SK-N-SH treated with all-trans-retinoic acid at 6 μM for 48 hours (cell line): Measurements from ENCODE around the gene KCNMB2.

Experiments
- ATAC-seq: fragments of 200-7000 bp; cut with Tn5 transposase; 3 replicates; pipeline ENCODE4 v1.9.1; 2020; ENCODE audit warnings: mild to moderate bottlenecking, moderate library complexity
- ARNTL ChIP-seq: fragments of 450-650 bp; formaldehyde crosslinking; IDR thresholded peaks from 2 replicates; pipeline ENCODE4 v1.5.0; 2020; ENCODE audit warnings: low read depth, mild to moderate bottlenecking, moderate library complexity, borderline replicate concordance
- BACH2 ChIP-seq: fragments of 250-450 bp; sonication (Bioruptor Pico); IDR thresholded peaks from 2 replicates; pipeline ENCODE4 v1.9.0; 2021; ENCODE audit warnings: mild to moderate bottlenecking, borderline replicate concordance
- CREB5 ChIP-seq: fragments of 250-450 bp; sonication (Bioruptor Pico); IDR thresholded peaks from 2 replicates; pipeline ENCODE4 v1.5.1; 2020; ENCODE audit warnings: low read depth, mild to moderate bottlenecking, moderate library complexity
- CSDC2 ChIP-seq: fragments of 250-450 bp; sonication (Bioruptor Pico); IDR thresholded peaks from 2 replicates; pipeline ENCODE4 v1.5.0; 2020; ENCODE audit warnings: mild to moderate bottlenecking, moderate library complexity
- CSRNP3 ChIP-seq: fragments of 250-450 bp; sonication (Bioruptor Pico); IDR thresholded peaks from 2 replicates; pipeline ENCODE4 v1.5.1; 2021; ENCODE audit warnings: mild to moderate bottlenecking, moderate library complexity
- ESRRG ChIP-seq: fragments of 250-450 bp; sonication (Bioruptor Pico); IDR thresholded peaks from 2 replicates; pipeline ENCODE4 v1.6.1; 2021; ENCODE audit warnings: mild to moderate bottlenecking
- GLIS3 ChIP-seq: fragments of 250-450 bp; sonication (Bioruptor Pico); IDR thresholded peaks from 2 replicates; pipeline ENCODE4 v1.5.0; 2020; ENCODE audit warnings: mild to moderate bottlenecking, moderate library complexity
- ISL1 ChIP-seq: fragments of 250-450 bp; sonication (Bioruptor Pico); IDR thresholded peaks from 2 replicates; pipeline ENCODE4 v2.1.2; 2022; ENCODE audit warnings: mild to moderate bottlenecking, moderate library complexity
- OSR1 ChIP-seq: fragments of 250-450 bp; sonication (Bioruptor Pico); IDR thresholded peaks from 2 replicates; pipeline ENCODE4 v1.8.0; 2022; ENCODE audit warnings: moderate library complexity, mild to moderate bottlenecking, inconsistent platforms
- PATZ1 ChIP-seq: fragments of 250-450 bp; sonication (Bioruptor Pico); IDR thresholded peaks from 2 replicates; pipeline ENCODE4 v1.8.0; 2020; ENCODE audit warnings: mild to moderate bottlenecking, moderate library complexity, borderline replicate concordance
- POU6F1 ChIP-seq: fragments of 250-450 bp; sonication (Bioruptor Pico); IDR thresholded peaks from 2 replicates; pipeline ENCODE4 v1.8.0; 2021; ENCODE audit warnings: low read depth, mild to moderate bottlenecking, moderate library complexity, borderline replicate concordance
- PPARA ChIP-seq: fragments of 250-450 bp; sonication (Bioruptor Pico); IDR thresholded peaks from 2 replicates; pipeline ENCODE4 v1.5.0; 2020; ENCODE audit warnings: mild to moderate bottlenecking, borderline replicate concordance
- SNAI2 ChIP-seq: fragments of 250-450 bp; sonication (Bioruptor Pico); IDR thresholded peaks from 2 replicates; pipeline ENCODE4 v1.5.0; 2020; ENCODE audit warnings: mild to moderate bottlenecking, moderate library complexity
- TCF4 ChIP-seq: fragments of 250-450 bp; sonication (Bioruptor Pico); IDR thresholded peaks from 2 replicates; pipeline ENCODE4 v1.8.0; 2021; ENCODE audit warnings: mild to moderate bottlenecking, moderate library complexity, borderline replicate concordance
- TOX ChIP-seq: fragments of 250-450 bp; sonication (Bioruptor Pico); IDR thresholded peaks from 2 replicates; pipeline ENCODE4 v1.8.0; 2021; ENCODE audit warnings: mild to moderate bottlenecking, moderate library complexity, borderline replicate concordance
- TSHZ2 ChIP-seq: fragments of 250-450 bp; sonication (Bioruptor Pico); IDR thresholded peaks from 2 replicates; pipeline ENCODE4 v1.5.0; 2020; ENCODE audit warnings: mild to moderate bottlenecking, moderate library complexity
- ZC3H10 ChIP-seq: fragments of 250-450 bp; sonication (Bioruptor Pico); IDR thresholded peaks from 2 replicates; pipeline ENCODE4 v1.5.1; 2021; ENCODE audit warnings: mild to moderate bottlenecking, moderate library complexity
- ZFP3 ChIP-seq: fragments of 250-450 bp; sonication (Bioruptor Pico); IDR thresholded peaks from 2 replicates; pipeline ENCODE4 v1.5.0; 2020; ENCODE audit warnings: mild to moderate bottlenecking, moderate library complexity
- ZFP30 ChIP-seq: fragments of 450-650 bp; formaldehyde crosslinking; IDR thresholded peaks from 2 replicates; pipeline ENCODE4 v1.5.0; 2022; ENCODE audit warnings: mild to moderate bottlenecking, moderate library complexity
- ZNF565 ChIP-seq: fragments of 450-650 bp; formaldehyde crosslinking; conservative IDR thresholded peaks from 2 replicates; pipeline ENCODE4 v1.5.0; 2020; ENCODE audit warnings: low read depth, mild to moderate bottlenecking, moderate library complexity
- ZNF70 ChIP-seq: fragments of 450-650 bp; formaldehyde crosslinking; IDR thresholded peaks from 2 replicates; pipeline ENCODE4 v1.5.0; 2020; ENCODE audit warnings: mild to moderate bottlenecking, moderate library complexity
- ZNF8 ChIP-seq: fragments of 450-650 bp; formaldehyde crosslinking; IDR thresholded peaks from 2 replicates; pipeline ENCODE4 v1.5.0; 2020; ENCODE audit warnings: mild to moderate bottlenecking, moderate library complexity

Gene KCNMB2

GRCh38 chr3:178631950-178632349 lies 95.7 kb downstream of the KCNMB2 start:
- TF ChIP-seq ZC3H10 (CRISPR knock-in tag) (no peak), CREB5 (CRISPR knock-in tag) (no peak), ISL1 (no peak), POU6F1 (CRISPR knock-in tag) (no peak), GLIS3 (CRISPR knock-in tag) (no peak), BACH2 (no peak), TCF4 (CRISPR knock-in tag) (no peak), CSDC2 (CRISPR knock-in tag) (no peak), ESRRG (CRISPR knock-in tag) (no peak), TSHZ2 (no peak), ZFP3 (CRISPR knock-in tag) (no peak), CSRNP3 (CRISPR knock-in tag) (no peak), ARNTL (no peak), OSR1 (CRISPR knock-in tag) (no peak), TOX (CRISPR knock-in tag) (no peak), ZNF565 (no peak), SNAI2 (CRISPR knock-in tag) (no peak), PPARA (CRISPR knock-in tag) (no peak)
- ATAC-seq, result no peak

GRCh38 chr3:178634975-178635374 lies 98.7 kb downstream of the KCNMB2 start:
- no peak for ATAC-seq
- no peak for TF ChIP-seq TOX (CRISPR knock-in tag)
- TF ChIP-seq CREB5 (CRISPR knock-in tag), result no peak
- no peak for TF ChIP-seq OSR1 (CRISPR knock-in tag)
- TF ChIP-seq PATZ1, result no peak
- TF ChIP-seq ZNF70 (CRISPR knock-in tag), result no peak
- TF ChIP-seq SNAI2 (CRISPR knock-in tag), result no peak
- TF ChIP-seq ZNF8 (CRISPR knock-in tag), result no peak
- no peak for TF ChIP-seq GLIS3 (CRISPR knock-in tag)
- TF ChIP-seq ZFP30 (CRISPR knock-in tag), result no peak
- TF ChIP-seq ISL1, result no peak

- ATAC-seq, result no peak
- TF ChIP-seq CREB5 (CRISPR knock-in tag) (no peak), BACH2 (no peak), ZNF70 (CRISPR knock-in tag) (no peak), POU6F1 (CRISPR knock-in tag) (no peak), TOX (CRISPR knock-in tag) (no peak), CSDC2 (CRISPR knock-in tag) (no peak), TCF4 (CRISPR knock-in tag) (no peak), OSR1 (CRISPR knock-in tag) (no peak), ARNTL (no peak), CSRNP3 (CRISPR knock-in tag) (no peak), PPARA (CRISPR knock-in tag) (no peak), ZNF8 (CRISPR knock-in tag) (no peak), ZFP3 (CRISPR knock-in tag) (no peak), ZC3H10 (CRISPR knock-in tag) (no peak)
These were observed 101.6 kb downstream of the KCNMB2 start for GRCh38 chr3:178637802-178638201.
